Natural killer cell (primary cell): ENCODE measurements around the gene MOB1A. TPM values are rescaled to one million over a fixed set of nuclear protein-coding genes. Genes with fewer than 3 reads are reported as not detected.

Experiments
- total RNA-seq, 4 donors: library from RNA; stranded (reverse); fragments of 120-200 nt in 1 of 4; gene quantifications; one replicate each; pipeline versions ENCODE4 v1.2.3 to v1.2.4, GENCODE V29; 2013 to 2022

Gene MOB1A
- total RNA-seq, 3 donors from 2014 or later (not counting 1 experiment from before 2014, with no cell fraction given): 211 to 239 (median 222) TPM

Other genes with a start within 250 kb of the MOB1A start
- gene TET3, start 194.0 kb downstream of the MOB1A start, total RNA-seq: 10 to 100 TPM; 40.0 to 47.9 (median 45.3) TPM
- 10 to 100 TPM in 2 of 3 donors, 1 to 10 TPM in 1; 8.1 to 13.8 (median 11.9) TPM for gene BOLA3, start 31.0 kb downstream of the MOB1A start, total RNA-seq
- 10 to 100 TPM; 28.7 to 41.1 (median 40.5) TPM for gene MTHFD2, start 19.7 kb upstream of the MOB1A start, total RNA-seq
- 1 to 10 TPM; 5.3 to 8.4 (median 8.0) TPM for gene SLC4A5, start 164.5 kb upstream of the MOB1A start, total RNA-seq
- gene DCTN1, start 201.4 kb upstream of the MOB1A start, total RNA-seq: 100 to 1,000 TPM; 103 to 116 (median 116) TPM
- 1 to 10 TPM; 1.7 to 3.2 (median 1.7) TPM for gene C2orf81, start 242.7 kb upstream of the MOB1A start, total RNA-seq
- 10 to 100 TPM; 28.0 to 35.3 (median 28.0) TPM for gene WDR54, start 242.9 kb upstream of the MOB1A start, total RNA-seq